ENCODE data around the gene ASXL2.

DNA sequence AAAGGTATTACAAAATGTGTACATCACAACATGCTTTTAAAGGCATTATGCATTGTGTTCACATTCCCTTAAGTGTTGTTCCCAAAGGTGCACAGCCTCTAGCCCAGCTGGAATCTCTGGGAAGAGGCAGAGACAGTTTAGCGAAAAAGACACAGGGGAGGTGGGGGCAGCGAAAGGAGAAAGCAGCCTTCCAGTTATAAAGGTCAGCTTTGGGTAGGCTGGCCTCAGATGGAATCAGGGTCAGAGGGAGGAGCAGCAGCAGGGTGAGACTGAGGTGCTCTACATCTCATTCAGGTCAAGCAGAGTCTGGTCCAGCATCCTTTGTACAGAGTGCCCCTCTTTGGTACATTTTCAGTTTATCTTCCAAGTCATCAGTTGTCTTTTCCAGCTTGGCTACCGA lies 68.6 kb downstream of the ASXL2 start:
- TF ChIP-seq, protein P1, sequence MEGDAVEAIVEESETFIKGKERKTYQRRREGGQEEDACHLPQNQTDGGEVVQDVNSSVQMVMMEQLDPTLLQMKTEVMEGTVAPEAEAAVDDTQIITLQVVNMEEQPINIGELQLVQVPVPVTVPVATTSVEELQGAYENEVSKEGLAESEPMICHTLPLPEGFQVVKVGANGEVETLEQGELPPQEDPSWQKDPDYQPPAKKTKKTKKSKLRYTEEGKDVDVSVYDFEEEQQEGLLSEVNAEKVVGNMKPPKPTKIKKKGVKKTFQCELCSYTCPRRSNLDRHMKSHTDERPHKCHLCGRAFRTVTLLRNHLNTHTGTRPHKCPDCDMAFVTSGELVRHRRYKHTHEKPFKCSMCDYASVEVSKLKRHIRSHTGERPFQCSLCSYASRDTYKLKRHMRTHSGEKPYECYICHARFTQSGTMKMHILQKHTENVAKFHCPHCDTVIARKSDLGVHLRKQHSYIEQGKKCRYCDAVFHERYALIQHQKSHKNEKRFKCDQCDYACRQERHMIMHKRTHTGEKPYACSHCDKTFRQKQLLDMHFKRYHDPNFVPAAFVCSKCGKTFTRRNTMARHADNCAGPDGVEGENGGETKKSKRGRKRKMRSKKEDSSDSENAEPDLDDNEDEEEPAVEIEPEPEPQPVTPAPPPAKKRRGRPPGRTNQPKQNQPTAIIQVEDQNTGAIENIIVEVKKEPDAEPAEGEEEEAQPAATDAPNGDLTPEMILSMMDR (IDR thresholded peaks at IDR 0.05): no peak
- TF ChIP-seq POLR2A (IDR thresholded peaks at IDR 0.05): no peak
